Astrocyte (in vitro differentiated cells and primary cell): Measurements from ENCODE around the gene FMO1. TPM values are rescaled to one million over a fixed set of nuclear protein-coding genes. Genes with fewer than 3 reads are reported as not detected.

Experiments used
- DNase-seq: peaks from one replicate; pipeline ENCODE4 v3.0.0-alpha.2; 2010; ENCODE audit warnings: low read depth
- FAIRE-seq: peaks from 2 replicates; lab custom pipeline; 2011; peaks lifted over from hg19 to GRCh38; lab: Jason Lieb, UNC
- H2AFZ ChIP-seq: 2 replicates; pipeline ENCODE4 v1.6.0; 2012; ENCODE audit warnings: low read depth, low read length, inconsistent platforms
- H3K27ac ChIP-seq: 2 replicates; pipeline ENCODE4 v1.5.1; 2011; ENCODE audit warnings: low read depth, low read length, inconsistent platforms
- H3K27me3 ChIP-seq: 2 replicates; pipeline ENCODE4 v1.6.0; 2011; ENCODE audit warnings: low read length, inconsistent platforms; ENCODE audit not compliant: insufficient read depth
- H3K36me3 ChIP-seq: 2 replicates; pipeline ENCODE4 v1.5.1; 2011; ENCODE audit warnings: low read length, inconsistent platforms; ENCODE audit not compliant: insufficient read depth
- H3K4me1 ChIP-seq: 2 replicates; pipeline ENCODE4 v1.5.1; 2011; ENCODE audit warnings: low read length, inconsistent platforms; ENCODE audit not compliant: insufficient read depth
- H3K4me2 ChIP-seq: 2 replicates; pipeline ENCODE4 v1.6.0; 2012; ENCODE audit warnings: low read length, inconsistent platforms
- H3K4me3 ChIP-seq: 2 replicates; pipeline ENCODE4 v1.5.1; 2011; ENCODE audit warnings: low read depth, mild to moderate bottlenecking, low read length, inconsistent platforms; ENCODE audit not compliant: insufficient read depth
- H3K79me2 ChIP-seq: 2 replicates; pipeline ENCODE4 v1.6.0; 2012; ENCODE audit warnings: mild to moderate bottlenecking, low read length, inconsistent platforms; ENCODE audit not compliant: insufficient read depth
- H3K9ac ChIP-seq: 2 replicates; pipeline ENCODE4 v1.6.0; 2012; ENCODE audit warnings: mild to moderate bottlenecking, low read length, inconsistent platforms
- H3K9me3 ChIP-seq: 2 replicates; pipeline ENCODE4 v1.5.1; 2012; ENCODE audit warnings: low read depth, mild to moderate bottlenecking, low read length, inconsistent platforms; ENCODE audit not compliant: insufficient read depth
- H4K20me1 ChIP-seq: 2 replicates; pipeline ENCODE4 v1.6.0; 2012; ENCODE audit warnings: low read length, inconsistent platforms; ENCODE audit not compliant: insufficient read depth
- H3K27ac Mint-ChIP-seq: one replicate; pipeline ENCODE4 v1.8.0; 2021; ENCODE audit warnings: mild to moderate bottlenecking, mixed read lengths; ENCODE audit not compliant: unreplicated experiment
- H3K27me3 Mint-ChIP-seq: one replicate; pipeline ENCODE4 v1.8.0; 2021; ENCODE audit warnings: low read depth, mixed read lengths; ENCODE audit not compliant: unreplicated experiment
- H3K36me3 Mint-ChIP-seq: one replicate; pipeline ENCODE4 v1.8.0; 2021; ENCODE audit warnings: low read depth, mixed read lengths; ENCODE audit not compliant: unreplicated experiment
- H3K4me1 Mint-ChIP-seq: one replicate; pipeline ENCODE4 v1.8.0; 2021; ENCODE audit warnings: low read depth, mixed read lengths; ENCODE audit not compliant: unreplicated experiment
- H3K4me3 Mint-ChIP-seq: one replicate; pipeline ENCODE4 v1.8.0; 2021; ENCODE audit warnings: mild to moderate bottlenecking, moderate library complexity, mixed read lengths; ENCODE audit not compliant: unreplicated experiment
- H3K9me3 Mint-ChIP-seq: one replicate; pipeline ENCODE4 v1.8.0; 2021; ENCODE audit warnings: mild to moderate bottlenecking, mixed read lengths; ENCODE audit not compliant: unreplicated experiment
- EZH2 ChIP-seq: IDR thresholded peaks from 2 replicates; pipeline ENCODE4 v1.6.1; 2012; ENCODE audit warnings: mild to moderate bottlenecking, low read length, inconsistent platforms; ENCODE audit not compliant: insufficient read depth
- total RNA-seq: library from RNA; stranded (reverse); gene quantifications from 2 replicates; pipeline ENCODE4 v1.2.1, GENCODE V29; 2021
- TF ChIP-seq, protein P1 (sequence below): IDR thresholded peaks from 2 replicates; pipeline ENCODE4 v1.5.1; 2011; ENCODE audit warnings: low read depth, mild to moderate bottlenecking, inconsistent platforms, low read length, moderate library complexity; ENCODE audit not compliant: insufficient read depth

Gene FMO1
- total RNA-seq, 1 donor from 2014 or later = not detected

DNA sequence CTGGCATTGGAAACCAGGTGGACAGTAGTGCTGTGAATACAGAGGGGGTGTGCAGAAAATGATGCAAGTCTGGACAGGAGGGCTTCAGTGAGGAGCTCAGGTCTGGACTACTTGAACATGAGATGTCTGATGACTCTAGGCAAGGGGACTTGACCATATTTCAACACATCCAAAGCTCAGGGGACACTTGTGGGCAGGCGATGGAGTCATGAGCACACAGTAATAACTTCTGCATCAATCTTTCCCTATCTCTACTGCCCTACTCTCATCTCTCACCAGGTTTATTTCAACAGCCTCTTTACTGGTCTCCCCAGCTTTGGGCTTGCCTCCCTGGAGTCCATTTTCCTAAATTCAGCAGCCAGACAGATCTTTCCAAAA, 41.3 kb upstream of the FMO1 start:
- no peak for DNase-seq
- H3K27ac Mint-ChIP-seq = no peak overlapping the region

GRCh38 chr1:171207377-171207776, 40.9 kb upstream of the FMO1 start:
- FAIRE-seq = no peak
- no peaks in the 10 kb centered on the region for H3K27me3 ChIP-seq
- peaks cover 3% of the 10 kb centered on the region for H3K27me3 Mint-ChIP-seq
- H3K27ac ChIP-seq = no peak overlapping the region
- H3K4me3 ChIP-seq = no peak overlapping the region
- no peak overlapping the region for H3K4me3 Mint-ChIP-seq
- H3K9ac ChIP-seq = no peak overlapping the region
- no peaks in the 10 kb centered on the region for H3K36me3 ChIP-seq
- H3K36me3 Mint-ChIP-seq = no peaks in the 10 kb centered on the region
- H3K4me2 ChIP-seq = no peak overlapping the region
- no peak overlapping the region for H3K27ac Mint-ChIP-seq
- H3K4me1 ChIP-seq = no peaks in the 10 kb centered on the region
- no peak overlapping the region for H2AFZ ChIP-seq
- H3K79me2 ChIP-seq = no peaks in the 10 kb centered on the region
- peaks cover 7% of the 10 kb centered on the region for H3K4me1 Mint-ChIP-seq
- no peaks in the 10 kb centered on the region for H3K9me3 ChIP-seq
- TF ChIP-seq, protein P1, sequence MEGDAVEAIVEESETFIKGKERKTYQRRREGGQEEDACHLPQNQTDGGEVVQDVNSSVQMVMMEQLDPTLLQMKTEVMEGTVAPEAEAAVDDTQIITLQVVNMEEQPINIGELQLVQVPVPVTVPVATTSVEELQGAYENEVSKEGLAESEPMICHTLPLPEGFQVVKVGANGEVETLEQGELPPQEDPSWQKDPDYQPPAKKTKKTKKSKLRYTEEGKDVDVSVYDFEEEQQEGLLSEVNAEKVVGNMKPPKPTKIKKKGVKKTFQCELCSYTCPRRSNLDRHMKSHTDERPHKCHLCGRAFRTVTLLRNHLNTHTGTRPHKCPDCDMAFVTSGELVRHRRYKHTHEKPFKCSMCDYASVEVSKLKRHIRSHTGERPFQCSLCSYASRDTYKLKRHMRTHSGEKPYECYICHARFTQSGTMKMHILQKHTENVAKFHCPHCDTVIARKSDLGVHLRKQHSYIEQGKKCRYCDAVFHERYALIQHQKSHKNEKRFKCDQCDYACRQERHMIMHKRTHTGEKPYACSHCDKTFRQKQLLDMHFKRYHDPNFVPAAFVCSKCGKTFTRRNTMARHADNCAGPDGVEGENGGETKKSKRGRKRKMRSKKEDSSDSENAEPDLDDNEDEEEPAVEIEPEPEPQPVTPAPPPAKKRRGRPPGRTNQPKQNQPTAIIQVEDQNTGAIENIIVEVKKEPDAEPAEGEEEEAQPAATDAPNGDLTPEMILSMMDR = no peak
- TF ChIP-seq EZH2 = no peak
- no peaks in the 10 kb centered on the region for H4K20me1 ChIP-seq
- no peaks in the 10 kb centered on the region for H3K9me3 Mint-ChIP-seq
- no peak for DNase-seq

More for the DNA sequence above, 41.3 kb upstream of the FMO1 start:
- H3K27me3 ChIP-seq = no peaks in the 10 kb centered on the region
- no peaks in the 10 kb centered on the region for H4K20me1 ChIP-seq
- FAIRE-seq = no peak
- Mint-ChIP-seq H3K27me3 (peaks cover 3% of the 10 kb centered on the region), H3K36me3 (no peaks in the 10 kb centered on the region), H3K4me3 (no peak overlapping the region), H3K9me3 (no peaks in the 10 kb centered on the region), H3K4me1 (peaks cover 7% of the 10 kb centered on the region)
- TF ChIP-seq, protein P1 = no peak
- no peak overlapping the region for H3K27ac ChIP-seq
- no peaks in the 10 kb centered on the region for H3K36me3 ChIP-seq
- H2AFZ ChIP-seq = no peak overlapping the region
- H3K9me3 ChIP-seq = no peaks in the 10 kb centered on the region
- no peaks in the 10 kb centered on the region for H3K79me2 ChIP-seq
- no peak overlapping the region for H3K4me3 ChIP-seq
- no peaks in the 10 kb centered on the region for H3K4me1 ChIP-seq
- H3K4me2 ChIP-seq = no peak overlapping the region
- no peak overlapping the region for H3K9ac ChIP-seq

DNA sequence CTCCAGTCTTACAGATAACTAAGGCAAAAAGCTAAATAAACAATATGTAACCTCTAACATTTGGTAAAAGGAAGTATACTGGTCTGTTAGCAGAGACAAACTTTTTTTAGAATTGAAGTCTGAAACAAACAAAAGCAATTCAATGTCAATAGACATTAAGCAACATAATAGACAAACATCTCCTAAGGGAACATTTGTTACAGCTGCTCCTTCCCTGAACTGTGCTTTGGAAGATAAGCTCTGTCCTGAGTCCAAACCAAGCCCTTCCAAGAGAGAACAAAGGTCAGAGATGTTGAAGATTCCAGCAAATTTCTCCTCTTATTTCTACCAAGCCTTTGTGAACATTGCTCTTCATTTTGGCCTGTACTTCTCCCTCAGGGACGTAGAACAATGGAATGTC, 37.9 kb upstream of the FMO1 start:
- FAIRE-seq (no peak), DNase-seq (no peak)
- no peaks in the 10 kb centered on the region for H3K9me3 Mint-ChIP-seq
- Histone ChIP-seq H3K27ac (no peak overlapping the region), H4K20me1 (no peaks in the 10 kb centered on the region), H3K4me1 (no peaks in the 10 kb centered on the region), H3K9ac (no peak overlapping the region), H2AFZ (no peak overlapping the region), H3K9me3 (no peaks in the 10 kb centered on the region), H3K36me3 (no peaks in the 10 kb centered on the region), H3K79me2 (no peaks in the 10 kb centered on the region), H3K27me3 (peaks cover 3% of the 10 kb centered on the region), H3K4me2 (no peak overlapping the region), H3K4me3 (no peak overlapping the region)
- no peaks in the 10 kb centered on the region for H3K36me3 Mint-ChIP-seq
- no peak overlapping the region for H3K27ac Mint-ChIP-seq
- peaks cover 3% of the 10 kb centered on the region for H3K27me3 Mint-ChIP-seq
- no peak overlapping the region for H3K4me3 Mint-ChIP-seq
- TF ChIP-seq EZH2 = no peak
- TF ChIP-seq, protein P1 = no peak
- H3K4me1 Mint-ChIP-seq = peaks cover 4% of the 10 kb centered on the region
